NB4 (cell line): ENCODE results near the gene SNRNP25.

Experiments used
- DNase-seq: peaks from one replicate; pipeline ENCODE4 v3.0.0; 2010; ENCODE audit warnings: low read depth
- H3K4me3 ChIP-seq: one replicate; pipeline ENCODE4 v1.5.1; 2011; ENCODE audit warnings: mild to moderate bottlenecking, low read depth, low read length, moderate library complexity
- CTCF ChIP-seq: IDR thresholded peaks from one replicate; pipeline ENCODE4 v1.5.1; 2012; ENCODE audit warnings: low read depth, low read length
- MYC ChIP-seq: IDR thresholded peaks from 2 replicates; pipeline ENCODE4 v1.6.1; 2011; ENCODE audit warnings: low read depth, low read length
- POLR2A ChIP-seq: IDR thresholded peaks from 2 replicates; pipeline ENCODE4 v1.6.1; 2011; ENCODE audit warnings: mild to moderate bottlenecking; ENCODE audit not compliant: insufficient read length; ENCODE audit errors: extremely low read depth
- TF ChIP-seq, protein P1 (sequence below): IDR thresholded peaks from 2 replicates; pipeline ENCODE4 v1.6.1; 2011; ENCODE audit warnings: low read depth, low read length

SNRNP25 gene

DNA sequence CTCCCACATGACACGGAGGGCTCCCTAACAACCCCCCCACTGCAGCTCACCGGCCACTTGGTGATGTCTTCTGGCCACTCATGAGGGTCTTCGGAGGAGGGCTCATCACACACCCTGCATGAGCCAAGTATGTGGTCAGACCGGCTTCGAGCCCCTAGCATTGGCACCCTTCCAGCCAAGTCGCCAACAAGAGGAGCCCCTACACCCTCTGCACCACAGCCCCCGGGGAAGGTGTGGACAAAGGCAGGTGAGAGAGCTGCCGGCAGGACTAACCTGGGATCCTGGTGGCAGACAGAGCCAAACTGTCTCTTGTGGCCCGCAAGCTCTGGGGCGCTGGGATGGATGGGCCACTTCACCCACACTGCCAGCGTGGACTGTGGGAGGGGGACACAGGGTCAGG is 6.5 kb downstream of the SNRNP25 start:
- no peak for DNase-seq
- no peak for TF ChIP-seq MYC
- no peak for TF ChIP-seq POLR2A
- no peak for TF ChIP-seq CTCF
- TF ChIP-seq, protein P1, sequence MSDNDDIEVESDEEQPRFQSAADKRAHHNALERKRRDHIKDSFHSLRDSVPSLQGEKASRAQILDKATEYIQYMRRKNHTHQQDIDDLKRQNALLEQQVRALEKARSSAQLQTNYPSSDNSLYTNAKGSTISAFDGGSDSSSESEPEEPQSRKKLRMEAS, result no peak
- H3K4me3 ChIP-seq, result no peak overlapping the region

DNA sequence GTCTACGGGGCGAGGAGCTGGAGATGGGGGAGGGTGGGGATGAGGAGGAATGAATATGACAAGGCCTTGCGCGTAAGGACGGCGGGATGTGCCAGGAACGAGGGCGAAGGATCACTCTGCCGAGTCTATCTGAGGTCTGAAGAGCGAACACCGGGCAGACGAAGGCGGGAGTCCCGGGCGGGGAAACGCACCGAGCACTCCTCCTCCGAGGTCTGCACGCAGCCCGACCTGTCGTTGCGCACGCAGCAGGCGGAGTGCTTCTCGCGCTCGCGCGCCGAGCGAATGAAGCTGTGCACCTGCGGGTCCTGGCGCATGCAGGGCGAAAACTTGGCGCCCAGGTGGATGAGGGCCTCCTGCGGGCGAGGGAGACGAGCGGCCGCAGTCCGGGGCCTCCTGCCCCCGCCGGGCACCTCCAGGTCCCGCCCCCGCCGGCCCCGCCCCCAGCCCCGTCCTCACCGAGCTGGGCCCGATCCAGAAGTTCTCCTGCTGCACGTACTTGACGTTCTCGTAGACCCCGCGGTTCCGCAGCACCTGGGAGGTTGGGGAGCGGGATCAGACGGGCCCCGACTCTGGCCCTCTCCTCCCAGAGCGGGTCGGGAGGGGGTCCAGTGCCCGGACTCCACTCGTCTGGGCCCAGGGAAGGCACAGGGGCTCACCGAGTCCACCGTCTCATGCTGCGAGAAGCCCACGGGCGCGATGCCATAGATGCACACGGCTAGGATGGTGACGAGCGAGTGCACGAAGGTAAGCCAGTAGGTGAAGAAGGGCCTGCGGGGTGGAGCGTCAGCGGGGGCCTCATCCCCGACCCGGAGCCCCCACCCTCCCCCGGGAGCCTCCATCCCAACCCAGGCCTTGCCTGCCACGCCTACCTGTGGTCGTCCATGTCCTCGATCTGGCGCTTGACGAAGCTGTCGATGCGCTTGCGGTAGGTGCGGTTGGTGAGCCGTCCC is 7.6 kb downstream of the SNRNP25 start:
- DNase-seq, result no peak
- H3K4me3 ChIP-seq, result no peak overlapping the region
- no peak for TF ChIP-seq CTCF
- TF ChIP-seq, protein P1, result no peak
- no peak for TF ChIP-seq POLR2A
- no peak for TF ChIP-seq MYC

DNA sequence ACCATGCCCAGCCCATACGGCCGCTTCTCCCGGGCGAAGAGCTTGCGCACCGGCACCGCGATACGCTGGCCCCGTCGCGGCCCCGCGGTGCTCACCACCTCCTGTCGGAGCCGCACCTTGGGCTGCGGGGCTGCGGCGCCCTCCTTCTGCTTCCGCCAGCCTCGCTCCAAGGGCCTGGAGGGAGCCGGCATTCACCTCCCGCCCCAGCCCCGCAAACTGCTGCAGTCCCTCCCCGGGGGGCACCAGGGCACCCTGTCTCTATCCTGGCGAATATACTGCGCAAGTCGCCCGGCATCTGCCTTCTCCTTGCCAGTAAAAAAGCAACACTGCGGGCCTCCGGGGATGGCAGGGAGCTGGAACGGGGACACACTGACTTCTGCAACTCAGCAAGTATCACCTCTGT is 8.3 kb downstream of the SNRNP25 start:
- TF ChIP-seq, protein P1, result no peak
- TF ChIP-seq MYC (no peak), POLR2A (no peak), CTCF (no peak)
- H3K4me3 ChIP-seq, result no peak overlapping the region
- DNase-seq, result no peak

- TF ChIP-seq CTCF (no peak), MYC (no peak), POLR2A (no peak)
- TF ChIP-seq, protein P1, result no peak
- no peak overlapping the region for H3K4me3 ChIP-seq
- no peak for DNase-seq
These were observed 8.8 kb downstream of the SNRNP25 start for GRCh38 chr16:62283-62967.

GRCh38 chr16:62968-63391 is 9.4 kb downstream of the SNRNP25 start:
- TF ChIP-seq MYC (no peak), CTCF (no peak), POLR2A (no peak)
- TF ChIP-seq, protein P1, result no peak
- no peak for DNase-seq
- no peak overlapping the region for H3K4me3 ChIP-seq
